DMS 273 (cell line): ENCODE results near the gene SYCE3.

Source experiments
- DNase-seq: peaks from one replicate; lab custom pipeline; 2025; ENCODE audit not compliant: unreplicated experiment; lab: John Stamatoyannopoulos, UW

SYCE3 gene

GRCh38 chr22:50504369-50505211 lies 58.1 kb downstream of the SYCE3 start:
- peak; percentile 19 for DNase-seq

- no peak for DNase-seq
These were observed 59.1 kb downstream of the SYCE3 start for GRCh38 chr22:50503475-50504145.

GRCh38 chr22:50502628-50503474 lies 59.9 kb downstream of the SYCE3 start:
- DNase-seq = no peak

- DNase-seq = no peak
These were observed 60.6 kb downstream of the SYCE3 start for GRCh38 chr22:50502096-50502495.
